Urinary bladder (tissue), 4 donors: ENCODE data around the gene MRPL34. TPM values are rescaled to one million over a fixed set of nuclear protein-coding genes. Genes with fewer than 3 reads are reported as not detected.

Experiments used
- DNase-seq: peaks from one replicate; pipeline ENCODE4 v3.0.0-alpha.2; 2015; ENCODE audit errors: extremely low spot score
- H3K27ac ChIP-seq: one replicate; pipeline ENCODE4 v1.5.1; 2013; ENCODE audit warnings: low read depth, mild to moderate bottlenecking, moderate library complexity
- H3K36me3 ChIP-seq: one replicate; pipeline ENCODE4 v1.6.1; 2013; ENCODE audit warnings: mild to moderate bottlenecking, moderate library complexity; ENCODE audit not compliant: insufficient read depth
- H3K4me1 ChIP-seq: one replicate; pipeline ENCODE4 v1.6.1; 2013; ENCODE audit warnings: mild to moderate bottlenecking, moderate library complexity; ENCODE audit not compliant: insufficient read depth
- H3K4me3 ChIP-seq: one replicate; pipeline ENCODE4 v1.5.1; 2013; ENCODE audit warnings: low read depth, low read length
- WGBS: extraction: QIAGEN DNeasy Blood & Tissue Kit; methylation state at CpG from one replicate; pipeline ENCODE4 v1.1.7; 2013; 5-methylcytosine and 5-hydroxymethylcytosine counted together
- polyA plus RNA-seq: library from polyadenylated mRNA; stranded (reverse); fragments of 200-250 nt; gene quantifications from one replicate; pipeline ENCODE4 v1.2.3, GENCODE V29; 2013
- total RNA-seq: library from RNA; depleted of rRNA; stranded (reverse); fragments of >200 nt; gene quantifications from one replicate; pipeline ENCODE4 v1.2.3, GENCODE V29; 2014
- donor health status: healthy with polysubstance abuse.
- donor health status: healthy.

The MRPL34 gene
- total and polyA plus RNA-seq, 2 donors = 6.1 to 146 TPM

DNA sequence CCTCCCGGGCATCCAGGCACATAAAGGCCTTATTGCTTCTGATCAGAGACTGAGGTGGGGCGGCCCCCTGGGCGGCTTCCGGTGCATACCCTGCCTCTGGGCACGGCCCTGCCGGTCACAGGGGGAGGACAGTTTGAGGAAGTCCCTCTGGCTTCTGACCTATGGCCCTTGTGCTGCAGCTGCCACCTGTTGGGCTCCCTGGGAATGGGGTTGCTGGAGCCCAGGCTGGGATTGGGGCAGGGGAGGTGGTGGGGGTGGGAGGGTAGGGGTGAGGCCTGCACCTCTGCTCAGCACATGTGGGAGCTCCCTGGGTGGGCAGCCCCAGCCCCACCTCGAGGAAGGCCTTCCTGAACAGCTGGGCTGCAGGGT, 18.3 kb downstream of the MRPL34 start:
- H3K36me3 ChIP-seq = peaks cover 5% of the 10 kb centered on the region
- H3K4me1 ChIP-seq = peaks cover 2% of the 10 kb centered on the region

DNA sequence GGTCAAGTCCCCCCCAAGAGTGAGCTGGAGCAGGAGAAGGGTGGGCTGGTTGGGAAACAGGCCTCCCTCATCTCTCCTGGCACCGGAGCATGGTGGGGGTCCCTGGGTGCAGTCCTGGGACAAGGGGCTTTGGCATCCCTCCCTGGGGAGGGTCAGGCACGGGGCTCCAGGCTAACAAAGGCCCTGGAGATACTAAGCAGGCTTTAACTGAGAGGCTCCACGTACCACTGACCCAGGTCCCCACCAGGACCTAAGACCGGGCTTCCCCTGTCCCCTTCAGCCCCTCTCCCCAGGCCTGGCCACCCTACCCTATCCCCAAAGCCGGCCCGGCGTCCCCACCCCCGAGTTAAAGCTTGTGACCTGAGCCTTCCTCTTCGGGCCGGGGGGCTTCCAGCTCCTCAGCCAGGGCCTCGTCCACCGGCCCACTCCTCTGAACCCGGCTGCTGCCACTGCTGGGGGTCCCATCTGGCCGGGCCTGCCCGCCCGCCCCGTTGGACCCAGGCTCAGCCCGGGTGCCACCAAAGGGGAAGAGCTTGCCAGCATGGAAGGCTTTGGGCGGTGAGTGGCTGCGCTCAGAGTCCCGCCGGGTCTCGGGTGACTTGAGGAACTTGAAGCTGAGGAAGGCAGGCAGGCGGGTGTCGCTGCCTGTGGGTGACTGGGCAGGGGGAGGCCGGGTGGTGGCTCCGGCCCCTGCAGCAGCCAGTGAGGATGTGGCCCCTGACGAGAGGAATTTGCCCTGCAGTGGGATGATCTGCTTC, 18.9 kb downstream of the MRPL34 start:
- no peak overlapping the region for H3K4me3 ChIP-seq
- no peak for DNase-seq
- no peak overlapping the region for H3K27ac ChIP-seq
- WGBS = 93% methylated on average over 28 of the region's 28 CpGs
- peaks cover 5% of the 10 kb centered on the region for H3K36me3 ChIP-seq
- peaks cover 2% of the 10 kb centered on the region for H3K4me1 ChIP-seq

More for the DNA sequence above, 18.3 kb downstream of the MRPL34 start:
- 48% methylated on average over 7 of the region's 7 CpGs for WGBS
- H3K4me3 ChIP-seq = no peak overlapping the region
- DNase-seq = no peak
- no peak overlapping the region for H3K27ac ChIP-seq

DNA sequence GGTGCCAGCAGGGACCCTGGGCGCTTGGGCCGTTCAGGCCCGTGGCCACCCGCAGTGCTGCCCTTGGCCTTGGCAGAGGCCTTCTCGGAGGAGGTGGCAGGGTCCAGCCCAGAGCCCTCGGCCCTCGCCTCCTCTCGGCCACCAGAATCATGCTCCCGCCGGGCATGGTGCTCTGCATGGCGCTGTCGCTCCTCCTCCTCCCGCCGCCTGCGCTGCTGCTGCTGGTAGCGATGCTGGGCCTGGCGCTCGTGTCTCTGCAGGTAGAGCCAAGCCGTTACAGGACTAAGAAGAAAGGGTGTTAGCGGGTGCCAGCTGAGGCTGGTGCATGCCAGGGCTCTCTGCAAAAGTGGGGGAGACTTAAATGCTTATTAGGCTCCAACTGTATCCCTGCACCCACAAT, 19.5 kb downstream of the MRPL34 start:
- 97% methylated on average over 20 of the region's 20 CpGs for whole genome bisulfite sequencing
- Histone ChIP-seq H3K36me3 (peaks cover 5% of the 10 kb centered on the region), H3K27ac (no peak overlapping the region), H3K4me1 (peaks cover 2% of the 10 kb centered on the region), H3K4me3 (no peak overlapping the region)
- no peak for DNase-seq

DNA sequence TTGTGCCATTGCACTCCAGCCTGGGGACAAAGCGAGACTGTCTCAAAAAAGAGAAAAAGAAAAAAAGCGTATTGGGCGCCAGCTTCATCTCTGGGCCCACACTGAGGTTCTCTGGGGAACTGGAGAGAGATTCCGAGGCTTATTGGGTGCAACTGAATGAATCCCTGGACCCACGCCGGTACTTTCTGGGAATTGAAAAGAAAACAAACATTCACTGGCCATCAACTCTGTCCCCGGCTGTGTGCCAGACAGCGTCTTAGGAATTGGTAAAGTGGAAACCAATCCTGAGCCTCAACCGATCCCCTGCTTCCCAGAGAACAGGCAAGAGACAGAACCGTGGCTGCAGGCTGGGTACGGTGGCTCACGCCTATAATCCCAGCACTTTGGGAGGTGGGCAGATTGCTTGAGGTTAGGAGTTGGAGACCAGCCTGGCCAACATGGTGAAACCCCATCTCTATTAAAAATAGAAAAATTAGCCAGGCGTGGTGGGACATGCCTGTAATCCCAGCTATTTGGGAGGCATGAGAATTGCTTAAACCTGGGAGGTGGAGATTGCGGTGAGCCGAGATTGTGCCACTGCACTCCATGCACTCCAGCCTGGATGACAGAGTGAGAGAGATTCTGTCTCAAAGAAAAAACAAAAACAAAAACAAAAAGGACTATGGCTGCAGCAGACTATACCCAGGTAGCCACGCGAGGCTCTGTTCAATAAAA, 20.4 kb downstream of the MRPL34 start:
- Histone ChIP-seq H3K27ac (no peak overlapping the region), H3K4me1 (peaks cover 2% of the 10 kb centered on the region), H3K36me3 (peaks cover 5% of the 10 kb centered on the region), H3K4me3 (no peak overlapping the region)
- WGBS = 88% methylated on average over 17 of the region's 17 CpGs
- DNase-seq = no peak

DNA sequence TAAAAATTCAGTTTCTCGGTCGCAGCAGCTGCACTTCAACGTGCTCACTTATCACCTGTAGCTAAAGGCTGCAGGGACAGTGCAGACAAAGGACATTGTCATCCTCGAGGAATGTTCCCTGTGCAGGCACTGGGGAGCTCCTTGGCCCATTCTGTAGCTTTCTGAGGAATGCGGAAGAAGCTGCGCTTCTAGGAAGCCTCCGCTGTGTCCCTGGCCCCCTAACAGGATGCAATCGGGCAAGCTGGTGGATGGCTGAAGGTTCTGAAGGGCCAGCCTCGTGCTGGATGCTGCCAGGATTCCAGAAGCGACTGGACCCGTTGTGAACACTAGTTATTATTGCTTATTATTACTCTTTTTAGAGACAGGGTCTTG, 20.9 kb downstream of the MRPL34 start:
- Histone ChIP-seq H3K4me1 (peaks cover 2% of the 10 kb centered on the region), H3K4me3 (no peak overlapping the region), H3K36me3 (peaks cover 3% of the 10 kb centered on the region), H3K27ac (no peak overlapping the region)
- DNase-seq = no peak
- WGBS = 80% methylated on average over 11 of the region's 11 CpGs

DNA sequence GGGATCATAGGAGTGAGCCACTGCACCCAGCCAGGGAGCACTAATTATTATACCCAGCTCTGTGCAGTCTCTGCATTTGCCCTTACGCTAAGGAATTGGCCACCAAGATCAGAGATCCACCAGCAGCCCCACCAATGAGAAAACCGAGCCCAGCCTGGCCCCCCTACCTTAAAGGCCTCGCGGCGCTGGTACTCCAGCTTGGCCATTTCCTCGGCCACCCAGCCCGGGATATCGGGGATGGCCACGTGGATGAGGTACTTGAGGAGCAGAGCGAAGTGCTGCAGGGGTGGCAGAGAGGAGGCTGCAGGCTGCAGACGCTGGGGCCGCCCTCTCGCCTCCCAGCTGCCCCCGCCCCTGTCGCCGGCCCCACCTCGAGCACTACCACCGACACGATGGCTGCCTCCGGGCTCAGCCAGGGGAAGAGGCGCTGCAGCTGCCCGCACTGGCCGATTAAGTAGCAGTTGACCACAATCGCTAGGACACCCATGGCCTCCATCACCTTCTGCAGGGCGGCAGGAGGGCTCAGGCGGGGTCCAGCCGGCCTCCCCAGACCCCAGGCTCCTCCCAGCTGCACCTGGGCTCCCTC, 21.5 kb downstream of the MRPL34 start:
- Histone ChIP-seq H3K27ac (no peak overlapping the region), H3K4me1 (peaks cover 2% of the 10 kb centered on the region), H3K4me3 (no peak overlapping the region), H3K36me3 (no peaks in the 10 kb centered on the region)
- 89% methylated on average over 27 of the region's 27 CpGs for WGBS
- no peak for DNase-seq

DNA sequence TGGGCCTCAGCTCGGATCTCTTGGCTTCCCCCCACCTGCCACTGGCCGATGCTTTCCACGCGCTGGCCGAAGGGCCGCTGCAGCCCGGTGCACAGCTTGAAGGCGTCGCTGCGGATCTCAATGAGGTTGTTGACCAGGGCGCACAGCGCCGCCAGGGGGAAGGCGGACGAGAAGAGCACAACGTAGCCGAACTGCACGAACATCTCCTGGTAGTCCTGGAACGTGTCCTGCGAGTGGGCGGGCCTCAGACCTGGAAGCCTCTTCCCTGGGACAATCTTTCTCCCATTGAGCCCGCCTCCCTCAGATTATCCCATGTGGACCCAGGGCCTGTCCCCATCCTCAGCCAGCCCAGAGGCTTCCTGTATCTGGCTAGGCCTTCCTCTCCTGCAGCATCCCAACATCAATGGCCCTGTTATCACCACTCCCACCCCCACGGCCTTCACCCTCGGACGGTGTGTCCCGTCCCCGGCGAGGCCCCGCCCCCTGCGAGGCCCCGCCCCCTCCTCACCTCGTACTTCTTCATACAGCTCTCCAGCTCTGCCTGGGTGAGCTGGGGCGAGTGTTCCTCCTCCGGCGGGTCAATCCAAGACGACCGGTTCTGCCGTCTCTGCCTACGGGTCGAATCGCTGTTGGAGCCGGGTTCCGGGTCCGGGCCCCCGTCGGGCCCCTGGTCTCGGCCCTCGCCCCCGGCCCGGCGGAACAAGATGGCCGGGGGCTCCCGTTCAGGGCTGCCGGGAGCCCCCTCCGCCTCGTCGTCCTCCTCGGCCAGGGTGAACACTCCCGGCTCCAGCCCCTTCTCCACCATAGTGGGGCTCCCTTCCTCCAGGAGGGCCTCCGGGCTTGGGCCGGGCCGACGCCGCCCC, 22.2 kb downstream of the MRPL34 start:
- Histone ChIP-seq H3K36me3 (no peaks in the 10 kb centered on the region), H3K4me3 (peak overlapping the region; percentile 30), H3K27ac (no peak overlapping the region), H3K4me1 (peaks cover 2% of the 10 kb centered on the region)
- WGBS = 26% methylated on average over 64 of the region's 64 CpGs
- peak; percentile 52 for DNase-seq

DNA sequence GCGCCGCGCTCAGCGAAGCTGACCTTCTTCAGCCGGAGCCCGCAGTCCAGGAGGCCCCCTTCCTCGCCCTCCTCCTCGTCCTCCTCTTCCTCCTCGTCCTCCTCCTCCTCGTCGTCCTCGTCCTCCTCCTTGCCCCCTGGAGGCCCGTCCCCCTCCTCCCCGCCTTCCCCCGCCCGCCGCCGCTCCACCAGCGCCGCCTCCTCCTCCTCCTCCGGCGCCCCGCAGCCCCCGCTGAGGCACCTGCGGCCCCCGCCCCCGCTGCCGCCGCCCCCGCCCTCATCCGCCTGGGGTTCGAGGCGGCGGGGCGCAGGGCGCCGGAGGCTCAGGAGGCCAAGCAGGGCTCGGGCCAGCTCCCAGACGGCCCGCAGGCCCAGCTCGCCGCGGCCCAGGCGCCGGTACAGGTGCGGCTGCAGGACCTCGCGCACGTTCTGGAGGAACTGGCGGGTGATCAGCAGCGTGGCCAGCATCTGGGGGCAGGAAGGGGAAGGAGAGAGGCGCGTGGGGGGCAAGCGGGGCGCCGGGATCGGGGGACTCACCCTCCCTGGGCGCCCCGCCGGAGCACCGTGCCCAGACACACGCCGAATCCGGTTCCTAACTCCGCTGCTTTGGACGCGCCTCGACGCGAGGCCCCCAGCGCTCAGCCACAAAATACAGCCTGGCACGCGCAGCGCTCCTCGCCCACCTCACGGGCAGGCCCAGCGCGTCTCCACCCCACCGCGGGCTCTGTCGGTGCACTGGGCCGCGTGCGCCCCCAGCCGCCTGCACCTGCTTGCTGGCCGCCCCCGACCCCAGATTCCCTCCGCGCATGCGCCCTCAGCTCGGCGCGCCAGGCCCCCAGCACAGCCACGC, 23.1 kb downstream of the MRPL34 start:
- Histone ChIP-seq H3K27ac (peak overlapping the region; percentile 12), H3K36me3 (no peaks in the 10 kb centered on the region), H3K4me3 (peak overlapping the region; percentile 30), H3K4me1 (peaks cover 1% of the 10 kb centered on the region)
- no peak for DNase-seq
- 12% methylated on average over 93 of the region's 94 CpGs for WGBS

DNA sequence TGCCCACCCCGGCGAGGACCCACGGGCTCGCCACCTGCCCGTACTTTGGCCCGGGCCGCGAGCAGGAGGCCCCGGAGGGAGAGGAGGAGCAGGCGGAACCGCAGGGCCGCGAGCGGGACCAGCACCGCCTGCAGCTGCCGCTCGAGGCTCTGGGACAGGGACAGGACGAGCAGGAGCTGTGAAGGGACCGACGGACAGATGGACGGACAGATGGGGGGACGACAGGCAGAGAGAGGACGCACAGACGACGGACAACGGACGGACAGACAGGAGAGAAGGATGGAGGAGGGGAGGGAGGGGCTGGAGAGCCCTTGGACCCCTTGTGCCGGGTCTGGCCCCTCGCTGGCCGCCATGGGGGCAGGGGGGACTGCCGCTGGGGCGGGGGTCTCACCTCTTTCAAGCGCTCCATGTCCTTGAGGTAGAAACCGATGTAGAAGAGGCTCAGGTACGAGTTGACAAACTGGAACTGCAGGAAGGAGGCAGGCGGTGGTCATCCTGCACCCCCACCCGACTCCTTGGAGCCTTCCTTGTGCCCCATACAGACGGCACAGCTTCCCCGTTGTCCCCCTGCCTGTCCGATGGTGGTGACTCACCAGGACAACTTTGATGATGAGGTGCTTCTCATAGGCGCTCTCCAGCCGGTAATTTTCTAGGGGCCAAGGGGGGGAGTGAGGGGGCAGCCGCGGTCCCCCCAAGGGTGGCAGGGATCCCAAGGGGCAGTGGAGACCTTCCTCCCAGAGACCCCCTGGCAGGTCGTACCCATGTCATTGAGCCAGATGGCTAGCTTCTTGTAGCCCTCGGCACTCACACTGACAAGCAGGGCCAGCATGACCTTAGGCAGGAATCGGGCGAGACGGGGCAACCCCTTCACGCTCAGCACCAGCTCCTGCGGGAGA, 23.9 kb downstream of the MRPL34 start:
- peak overlapping the region; percentile 30 for H3K4me3 ChIP-seq
- H3K4me1 ChIP-seq = no peaks in the 10 kb centered on the region
- no peaks in the 10 kb centered on the region for H3K36me3 ChIP-seq
- no peak overlapping the region for H3K27ac ChIP-seq
- WGBS = 62% methylated on average over 51 of the region's 51 CpGs
- no peak for DNase-seq

DNA sequence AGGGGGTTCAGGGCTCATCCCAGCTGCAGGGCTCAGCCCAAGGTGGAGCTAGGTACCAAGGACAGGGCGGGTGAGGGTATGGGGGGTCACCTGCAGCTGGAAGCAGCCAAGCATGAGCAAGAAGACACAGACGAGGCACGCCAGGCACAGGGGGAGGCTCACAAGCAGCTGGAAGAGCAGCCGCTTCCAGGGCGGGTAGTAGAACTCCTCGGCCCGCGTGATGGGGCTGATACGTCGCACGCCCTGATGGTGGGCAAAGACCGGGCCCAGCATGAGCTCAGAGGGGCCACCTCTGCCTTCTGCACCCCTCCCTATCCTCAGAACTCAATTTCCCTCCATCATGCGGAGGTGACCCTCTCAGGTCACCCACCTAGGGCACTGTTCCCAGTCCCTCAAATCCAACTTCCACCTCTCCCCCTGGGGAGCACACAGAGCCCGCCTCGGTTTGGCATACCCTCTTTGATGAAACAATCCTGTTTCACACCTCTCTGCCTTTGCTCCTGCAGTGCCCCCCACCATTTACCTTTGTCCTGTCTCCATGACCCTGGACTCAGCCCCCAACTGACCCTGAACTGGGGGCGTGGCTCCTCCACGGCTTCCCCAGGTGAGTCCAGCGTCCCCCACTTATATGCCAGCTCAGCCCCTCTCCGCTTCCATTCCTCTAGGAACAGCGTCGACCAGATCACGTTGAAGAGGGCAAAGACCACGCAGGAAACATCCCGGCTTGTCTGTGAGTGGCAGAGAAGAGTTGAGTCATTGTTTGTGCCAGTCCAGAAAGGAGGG, 24.8 kb downstream of the MRPL34 start:
- Histone ChIP-seq H3K36me3 (no peaks in the 10 kb centered on the region), H3K4me3 (no peak overlapping the region), H3K4me1 (no peaks in the 10 kb centered on the region), H3K27ac (no peak overlapping the region)
- 96% methylated on average over 24 of the region's 24 CpGs for WGBS
- DNase-seq = no peak

DNA sequence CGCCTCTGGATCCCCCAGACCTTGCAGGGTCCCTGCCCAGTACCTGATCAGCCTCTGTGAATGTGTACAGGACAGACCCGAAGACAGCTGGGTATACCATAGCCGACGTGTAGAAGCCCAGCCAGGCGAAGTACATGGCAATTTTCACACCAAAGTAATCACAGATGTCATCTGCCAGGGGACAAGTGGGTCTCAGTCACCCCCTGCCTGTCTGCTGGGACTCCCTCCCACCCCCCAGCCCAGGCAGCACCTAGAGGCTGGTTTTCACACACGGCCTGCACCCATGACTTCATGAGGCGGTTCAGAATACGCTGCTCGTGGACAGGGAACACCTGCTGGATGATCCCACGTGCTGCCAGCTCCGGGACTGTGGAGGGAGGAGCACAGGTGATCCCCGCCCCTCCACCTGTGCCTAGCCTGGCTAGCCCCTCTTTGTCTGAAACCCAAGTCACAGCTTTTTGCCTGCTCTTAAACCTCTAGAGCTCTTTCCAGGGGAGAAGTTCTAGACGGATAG, 25.4 kb downstream of the MRPL34 start:
- no peaks in the 10 kb centered on the region for H3K4me1 ChIP-seq
- 87% methylated on average over 13 of the region's 13 CpGs for WGBS
- H3K4me3 ChIP-seq = no peak overlapping the region
- DNase-seq = no peak
- H3K27ac ChIP-seq = no peak overlapping the region
- H3K36me3 ChIP-seq = no peaks in the 10 kb centered on the region
